ENCODE results near the gene PRR4. TPM values are rescaled to one million over a fixed set of nuclear protein-coding genes. Genes with fewer than 3 reads are reported as not detected.

PRR4 gene
- total RNA-seq, 1 donor from 2014 or later: 2.3 TPM

DNA sequence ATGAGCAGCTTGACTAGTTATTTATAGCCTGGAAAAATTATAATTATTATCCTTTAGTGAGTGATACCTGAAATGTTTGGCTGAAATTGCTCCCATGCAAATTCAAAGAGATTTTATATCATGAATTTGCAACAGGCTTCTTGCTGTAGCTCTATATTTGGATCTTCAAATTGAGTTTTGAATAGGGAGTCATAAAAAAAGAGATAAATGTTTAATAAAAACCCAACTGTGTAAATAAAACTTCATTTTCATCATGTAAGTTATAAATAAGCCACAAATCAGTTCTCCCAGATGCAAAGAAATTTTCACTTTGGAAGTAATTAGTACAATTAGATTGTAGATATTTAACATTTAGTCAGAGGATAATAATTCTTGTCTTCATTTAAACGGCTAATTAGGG, 42.1 kb downstream of the PRR4 start, which contains the start of gene TAS2R8:
Gene TAS2R8, minus strand, starts transcription at position 101 of the 400 bp plus-strand sequence. CDS start 306 bp downstream, outside the sequence.
- Mint-ChIP-seq H3K9me3 (ENCODE audit: low read depth) (no peaks in the 10 kb centered on the region), H3K4me3 (ENCODE audit: unreplicated experiment) (no peak within 1 kb of the TSS), H3K27me3 (ENCODE audit: low read depth) (peaks cover 11% of the 10 kb centered on the region), H3K27ac (ENCODE audit: unreplicated experiment) (no peak within 1 kb of the TSS), H3K4me1 (ENCODE audit: low read depth) (no peaks in the 10 kb centered on the region), H3K36me3 (ENCODE audit: low read depth) (no peaks in the 10 kb centered on the region)
- TF ChIP-seq, protein P1, sequence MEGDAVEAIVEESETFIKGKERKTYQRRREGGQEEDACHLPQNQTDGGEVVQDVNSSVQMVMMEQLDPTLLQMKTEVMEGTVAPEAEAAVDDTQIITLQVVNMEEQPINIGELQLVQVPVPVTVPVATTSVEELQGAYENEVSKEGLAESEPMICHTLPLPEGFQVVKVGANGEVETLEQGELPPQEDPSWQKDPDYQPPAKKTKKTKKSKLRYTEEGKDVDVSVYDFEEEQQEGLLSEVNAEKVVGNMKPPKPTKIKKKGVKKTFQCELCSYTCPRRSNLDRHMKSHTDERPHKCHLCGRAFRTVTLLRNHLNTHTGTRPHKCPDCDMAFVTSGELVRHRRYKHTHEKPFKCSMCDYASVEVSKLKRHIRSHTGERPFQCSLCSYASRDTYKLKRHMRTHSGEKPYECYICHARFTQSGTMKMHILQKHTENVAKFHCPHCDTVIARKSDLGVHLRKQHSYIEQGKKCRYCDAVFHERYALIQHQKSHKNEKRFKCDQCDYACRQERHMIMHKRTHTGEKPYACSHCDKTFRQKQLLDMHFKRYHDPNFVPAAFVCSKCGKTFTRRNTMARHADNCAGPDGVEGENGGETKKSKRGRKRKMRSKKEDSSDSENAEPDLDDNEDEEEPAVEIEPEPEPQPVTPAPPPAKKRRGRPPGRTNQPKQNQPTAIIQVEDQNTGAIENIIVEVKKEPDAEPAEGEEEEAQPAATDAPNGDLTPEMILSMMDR (IDR thresholded peaks at IDR 0.05): no peak
- DNase-seq (ENCODE audit: low spot score): no peak

DNA sequence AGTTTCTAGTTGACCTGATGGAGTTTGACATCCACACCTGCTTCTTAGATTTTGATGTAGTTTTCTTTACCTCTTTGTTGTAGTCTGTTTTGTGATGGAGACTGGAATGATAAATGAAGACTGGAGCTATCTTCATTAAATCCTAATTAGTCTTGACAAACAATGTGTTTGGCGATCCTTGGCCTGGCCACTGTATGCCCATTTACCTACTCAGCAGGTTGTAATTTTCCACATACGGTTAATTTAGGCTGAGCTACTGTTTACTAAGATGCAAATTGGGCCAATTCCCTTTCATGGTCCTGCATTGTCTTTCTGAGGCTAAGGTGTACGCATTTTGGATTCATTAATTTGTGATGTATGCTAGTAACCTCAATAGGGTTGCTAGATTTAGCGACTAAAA, 46.7 kb downstream of the PRR4 start, which contains the start of gene TAS2R7:
Gene TAS2R7, minus strand, starts transcription at position 41 of the 400 bp plus-strand sequence. CDS start 57 bp downstream, outside the sequence.
- Mint-ChIP-seq H3K9me3 (ENCODE audit: low read depth) (no peaks in the 10 kb centered on the region), H3K4me3 (ENCODE audit: unreplicated experiment) (no peak within 1 kb of the TSS), H3K36me3 (ENCODE audit: low read depth) (no peaks in the 10 kb centered on the region), H3K27me3 (ENCODE audit: low read depth) (peaks cover 33% of the 10 kb centered on the region), H3K27ac (ENCODE audit: unreplicated experiment) (no peak within 1 kb of the TSS), H3K4me1 (ENCODE audit: low read depth) (no peaks in the 10 kb centered on the region)
- TF ChIP-seq, protein P1 (IDR thresholded peaks at IDR 0.05): no peak
- no peak for DNase-seq (ENCODE audit: low spot score)

DNA sequence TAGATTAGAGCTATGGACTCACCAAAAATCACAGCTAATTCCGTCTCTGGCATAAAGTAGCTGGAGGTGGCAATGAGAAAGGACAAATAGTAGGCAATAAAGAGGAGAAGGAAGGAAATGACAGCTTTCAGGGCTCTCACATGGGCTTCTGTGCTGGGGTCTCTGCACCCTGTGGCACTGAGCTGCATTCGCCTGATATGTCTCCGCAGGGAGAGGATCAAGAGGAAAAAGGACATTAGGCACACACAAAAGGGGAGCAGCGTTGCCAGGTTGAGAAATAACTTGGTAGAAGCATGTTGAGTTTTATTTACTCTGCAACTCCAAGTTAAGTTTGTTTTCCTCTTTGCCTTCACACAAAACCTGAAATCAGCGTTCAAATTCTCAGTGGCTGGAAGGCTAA, 47.5 kb downstream of the PRR4 start:
- H3K27ac Mint-ChIP-seq (ENCODE audit: unreplicated experiment): no peak overlapping the region
- no peak for DNase-seq (ENCODE audit: low spot score)
- H3K4me1 Mint-ChIP-seq (ENCODE audit: low read depth): no peaks in the 10 kb centered on the region
- no peaks in the 10 kb centered on the region for H3K9me3 Mint-ChIP-seq (ENCODE audit: low read depth)
- TF ChIP-seq, protein P1 (IDR thresholded peaks at IDR 0.05): no peak
- H3K36me3 Mint-ChIP-seq (ENCODE audit: low read depth): no peaks in the 10 kb centered on the region
- no peak overlapping the region for H3K4me3 Mint-ChIP-seq (ENCODE audit: unreplicated experiment)
- peaks cover 38% of the 10 kb centered on the region for H3K27me3 Mint-ChIP-seq (ENCODE audit: low read depth)

Other genes starting within 250 kb of the PRR4 start
- gene MAGOHB, start 235.9 kb downstream of the PRR4 start, total RNA-seq: 32.7 to 40.9 TPM (median 35.8 TPM) in 3 replicates
- gene STYK1, start 175.4 kb downstream of the PRR4 start, total RNA-seq: 0.12 to 0.31 TPM (median 0.15 TPM) in 3 replicates
- 249 to 281 TPM (median 267 TPM) in 3 replicates for gene YBX3, start 126.2 kb downstream of the PRR4 start, total RNA-seq
- not detected in 3 replicates for gene TAS2R7, start 46.8 kb downstream of the PRR4 start, total RNA-seq
- not detected in 3 replicates for gene TAS2R8, start 42.2 kb downstream of the PRR4 start, total RNA-seq
- 0.53 TPM in 1 of 3 replicates, not detected in the others for gene TAS2R9, start 39.3 kb downstream of the PRR4 start, total RNA-seq
- gene TAS2R10, start 23.1 kb downstream of the PRR4 start, total RNA-seq: 0.46 to 1.1 TPM (median 0.47 TPM) in 3 replicates
- gene PRH1, start 34.8 kb upstream of the PRR4 start, total RNA-seq: 7.2 to 13.6 TPM (median 12.1 TPM) in 3 replicates
- gene TAS2R13, start 60.1 kb upstream of the PRR4 start, total RNA-seq: 0.49 to 2.5 TPM (median 0.85 TPM) in 3 replicates
- gene PRH2, start 79.8 kb upstream of the PRR4 start, total RNA-seq: not detected in 3 replicates
- gene TAS2R14, start 89.8 kb upstream of the PRR4 start, total RNA-seq: 2.4 to 4.0 TPM (median 2.6 TPM) in 3 replicates
- 0.46 to 1.8 TPM (median 0.95 TPM) in 3 replicates for gene TAS2R50, start 137.4 kb upstream of the PRR4 start, total RNA-seq
- gene TAS2R20, start 148.8 kb upstream of the PRR4 start, total RNA-seq: 0.49 to 2.6 TPM (median 0.82 TPM) in 3 replicates
- gene TAS2R19, start 173.1 kb upstream of the PRR4 start, total RNA-seq: 1.4 to 2.2 TPM (median 1.9 TPM) in 3 replicates
- 1.1 to 3.8 TPM (median 1.7 TPM) in 3 replicates for gene TAS2R31, start 181.9 kb upstream of the PRR4 start, total RNA-seq
- gene TAS2R46, start 212.8 kb upstream of the PRR4 start, total RNA-seq: 0.51 to 1.1 TPM (median 0.70 TPM) in 3 replicates
- gene TAS2R43, start 242.8 kb upstream of the PRR4 start, total RNA-seq: 0.22 to 0.44 TPM in 2 of 3 replicates, not detected in the other

All from chondrocyte (in vitro differentiated cells).